ENCODE data around the gene GNAT2.

The GNAT2 gene

GRCh38 chr1:109639841-109640184 lies 20.4 kb upstream of the GNAT2 start:
- Histone ChIP-seq H3K4me2 (ENCODE audit: low read length) (no peak overlapping the region), H3K4me1 (ENCODE audit: low read length) (peaks cover 27% of the 10 kb centered on the region), H3K9me3 (ENCODE audit: insufficient read depth, low read length) (no peaks in the 10 kb centered on the region), H3K79me2 (ENCODE audit: low read length) (no peaks in the 10 kb centered on the region), H3K27ac (ENCODE audit: low read length) (no peak overlapping the region), H3K36me3 (replicated peaks; ENCODE audit: low read depth, low read length) (no peaks in the 10 kb centered on the region), H3K4me3 (ENCODE audit: low read length) (no peak overlapping the region), H2AFZ (ENCODE audit: low read depth, low read length) (no peak overlapping the region), H3K9ac (ENCODE audit: low read length) (no peak overlapping the region), H3K27me3 (ENCODE audit: low read depth, low read length) (no peaks in the 10 kb centered on the region), H4K20me1 (ENCODE audit: insufficient read depth, low read length) (no peaks in the 10 kb centered on the region)
- TF ChIP-seq CTCF (IDR thresholded peaks at IDR 0.05; ENCODE audit: low read depth, low read length) = no peak
- no peak for TF ChIP-seq EZH2phosphoT487 (IDR thresholded peaks at IDR 0.05; ENCODE audit: low read depth)

GRCh38 chr1:109639063-109639840 lies 19.8 kb upstream of the GNAT2 start:
- Histone ChIP-seq H3K36me3 (replicated peaks; ENCODE audit: low read depth, low read length) (no peaks in the 10 kb centered on the region), H3K79me2 (ENCODE audit: low read length) (no peaks in the 10 kb centered on the region), H3K4me1 (ENCODE audit: low read length) (peaks cover 32% of the 10 kb centered on the region), H3K9me3 (ENCODE audit: insufficient read depth, low read length) (no peaks in the 10 kb centered on the region), H2AFZ (ENCODE audit: low read depth, low read length) (no peak overlapping the region), H4K20me1 (ENCODE audit: insufficient read depth, low read length) (no peaks in the 10 kb centered on the region), H3K9ac (ENCODE audit: low read length) (no peak overlapping the region), H3K27me3 (ENCODE audit: low read depth, low read length) (no peaks in the 10 kb centered on the region), H3K27ac (ENCODE audit: low read length) (no peak overlapping the region), H3K4me3 (ENCODE audit: low read length) (no peak overlapping the region), H3K4me2 (ENCODE audit: low read length) (no peak overlapping the region)
- TF ChIP-seq CTCF (IDR thresholded peaks at IDR 0.05; ENCODE audit: low read depth, low read length) (no peak), EZH2phosphoT487 (IDR thresholded peaks at IDR 0.05; ENCODE audit: low read depth) (no peak)

- no peak overlapping the region for H2AFZ ChIP-seq (ENCODE audit: low read depth, low read length)
- peaks cover 24% of the 10 kb centered on the region for H3K4me1 ChIP-seq (ENCODE audit: low read length)
- H3K27ac ChIP-seq (ENCODE audit: low read length) = no peak overlapping the region
- H3K9ac ChIP-seq (ENCODE audit: low read length) = no peak overlapping the region
- no peak overlapping the region for H3K4me3 ChIP-seq (ENCODE audit: low read length)
- H4K20me1 ChIP-seq (ENCODE audit: insufficient read depth, low read length) = no peaks in the 10 kb centered on the region
- no peaks in the 10 kb centered on the region for H3K79me2 ChIP-seq (ENCODE audit: low read length)
- no peak for TF ChIP-seq CTCF (IDR thresholded peaks at IDR 0.05; ENCODE audit: low read depth, low read length)
- TF ChIP-seq EZH2phosphoT487 (IDR thresholded peaks at IDR 0.05; ENCODE audit: low read depth) = no peak
- no peaks in the 10 kb centered on the region for H3K9me3 ChIP-seq (ENCODE audit: insufficient read depth, low read length)
- H3K36me3 ChIP-seq (replicated peaks; ENCODE audit: low read depth, low read length) = no peaks in the 10 kb centered on the region
- no peaks in the 10 kb centered on the region for H3K27me3 ChIP-seq (ENCODE audit: low read depth, low read length)
- H3K4me2 ChIP-seq (ENCODE audit: low read length) = no peak overlapping the region
Observed at GRCh38 chr1:109637446-109637845, 18.0 kb upstream of the GNAT2 start.

GRCh38 chr1:109636201-109636952 lies 17.0 kb upstream of the GNAT2 start:
- Histone ChIP-seq H3K9ac (ENCODE audit: low read length) (no peak overlapping the region), H3K9me3 (ENCODE audit: insufficient read depth, low read length) (no peaks in the 10 kb centered on the region), H3K4me3 (ENCODE audit: low read length) (no peak overlapping the region), H3K27ac (ENCODE audit: low read length) (no peak overlapping the region), H3K36me3 (replicated peaks; ENCODE audit: low read depth, low read length) (no peaks in the 10 kb centered on the region), H4K20me1 (ENCODE audit: insufficient read depth, low read length) (no peaks in the 10 kb centered on the region), H2AFZ (ENCODE audit: low read depth, low read length) (no peak overlapping the region), H3K79me2 (ENCODE audit: low read length) (no peaks in the 10 kb centered on the region), H3K4me2 (ENCODE audit: low read length) (no peak overlapping the region), H3K4me1 (ENCODE audit: low read length) (peaks cover 24% of the 10 kb centered on the region), H3K27me3 (ENCODE audit: low read depth, low read length) (no peaks in the 10 kb centered on the region)
- TF ChIP-seq CTCF (IDR thresholded peaks at IDR 0.05; ENCODE audit: low read depth, low read length) (no peak), EZH2phosphoT487 (IDR thresholded peaks at IDR 0.05; ENCODE audit: low read depth) (no peak)

Data from OCI-LY3 (cell line).